Kidney (tissue), 22 donors: ENCODE data around the gene ATP6V0E1. TPM values are rescaled to one million over a fixed set of nuclear protein-coding genes. Genes with fewer than 3 reads are reported as not detected.

ENCODE experiments used
- DNase-seq, 5 donors: peaks; one replicate each; pipeline ENCODE4 v3.0.0-alpha.2; 2013 to 2020
- FAIRE-seq: peaks from 2 replicates; lab custom pipeline; 2012; peaks lifted over from hg19 to GRCh38; lab: Jason Lieb, UNC
- H3K27ac ChIP-seq, 2 donors: one replicate each; pipeline ENCODE4 v1.7.0; 2013; ENCODE audit warnings: low read depth in 2 of 2, low read length in 2 of 2, inconsistent platforms in 1 of 2
- H3K27me3 ChIP-seq: one replicate; pipeline ENCODE4 v1.7.1; 2013; ENCODE audit warnings: low read length, inconsistent platforms; ENCODE audit not compliant: control insufficient read depth, insufficient read depth
- H3K36me3 ChIP-seq, 3 donors: one replicate each; pipeline versions ENCODE4 v1.7.0 to v1.7.1; 2013; ENCODE audit warnings: low read length in 3 of 3, control low read depth in 1 of 3, inconsistent platforms in 1 of 3; ENCODE audit not compliant: insufficient read depth in 3 of 3, control insufficient read depth in 2 of 3
- H3K4me1 ChIP-seq, 3 donors: one replicate each; pipeline versions ENCODE4 v1.7.0 to v1.7.1; 2013; ENCODE audit warnings: low read length in 3 of 3, inconsistent platforms in 1 of 3, low read depth in 1 of 3; ENCODE audit not compliant: control insufficient read depth in 2 of 3, insufficient read depth in 2 of 3
- H3K4me3 ChIP-seq, 3 donors: one replicate each; pipeline versions ENCODE4 v1.7.0 to v1.8.1; 2013; ENCODE audit warnings: low read length in 3 of 3, control low read depth in 1 of 3, inconsistent platforms in 1 of 3
- H3K9ac ChIP-seq, 3 donors: one replicate each; pipeline versions ENCODE4 v1.7.0 to v1.7.1; 2013; ENCODE audit warnings: low read length in 3 of 3, control low read depth in 1 of 3, inconsistent platforms in 1 of 3
- H3K9me3 ChIP-seq, 3 donors: one replicate each; pipeline versions ENCODE4 v1.7.0 to v1.7.1; 2013; ENCODE audit warnings: low read length in 3 of 3, control low read depth in 1 of 3, inconsistent platforms in 1 of 3; ENCODE audit not compliant: control insufficient read depth in 2 of 3, insufficient read depth in 1 of 3
- CTCF ChIP-seq: IDR thresholded peaks from 3 replicates; pipeline ENCODE4 v1.5.1; 2012; ENCODE audit warnings: mild to moderate bottlenecking, moderate library complexity, borderline replicate concordance; ENCODE audit not compliant: insufficient read depth; ENCODE audit errors: extremely low read depth
- intact Hi-C: fragments of 100-400 bp; cut with DNase I; formaldehyde crosslinking; loops from one replicate; pipeline ENCODE4 v1.11.1; 2022
- long read RNA-seq, 10 donors: library from polyadenylated mRNA in 1 of 10; unstranded in 1 of 10; transcript quantifications; one replicate each; pipeline ENCODE4 v2.0.0 and lab custom pipeline, GENCODE V29; 2021 to 2026
- polyA plus RNA-seq: library from polyadenylated mRNA; stranded (reverse); fragments of 350-450 nt; fragmentation: Illumina TruSeq; extraction: RNeasy Lipid Tissue Mini Kit (QIAGEN cat#74804); gene quantifications from one replicate; pipeline ENCODE4 v1.2.3, GENCODE V29; 2014; ENCODE audit warnings: low read depth, low replicate concordance; ENCODE audit not compliant: insufficient read depth
- total RNA-seq: library from RNA; stranded (reverse); fragmentation: NEBNext Ultra II Directional; extraction: Animal tissue kit (Norgen Biotek cat#: 25700); gene quantifications from one replicate; pipeline ENCODE4 v1.2.1, GENCODE V29; 2021
- donor health status: control.
- donor health status: control.
- donor health status: control.
- donor health status: control.
- donor health status: control.
- donor health status: DM: yes; HTN: yes; CAD: no.
- donor health status: Normal renal cell carcinoma (clear cell type).

Gene ATP6V0E1
- total RNA-seq (352 TPM), polyA plus RNA-seq (804 TPM)
- long read RNA-seq, donor 1, transcript ATP6V0E1-203 (4 exons, 1,433 nt) = major isoform, 64 of 66 reads
- long read RNA-seq, donor 1, partial matches to known transcripts = 0 of 66 reads
- long read RNA-seq, donor 1, other reads (novel, unspliced or antisense) = 0 of 66 reads
- long read RNA-seq, donor 2, transcript ATP6V0E1-203 (4 exons, 1,433 nt) = major isoform, 112 of 115 reads
- long read RNA-seq, donor 2, partial matches to known transcripts = 0 of 115 reads
- long read RNA-seq, donor 2, other reads (novel, unspliced or antisense) = 0 of 115 reads
- long read RNA-seq, donor 3, transcript ATP6V0E1-203 (4 exons, 1,433 nt) = major isoform, 157 of 167 reads
- long read RNA-seq, donor 3, partial matches to known transcripts = 7 of 167 reads
- long read RNA-seq, donor 3, other reads (novel, unspliced or antisense) = 0 of 167 reads
- long read RNA-seq, donor 4, transcript ATP6V0E1-203 (4 exons, 1,433 nt) = major isoform, 94 of 97 reads
- long read RNA-seq, donor 4, partial matches to known transcripts = 0 of 97 reads
- long read RNA-seq, donor 4, other reads (novel, unspliced or antisense) = 0 of 97 reads
- long read RNA-seq, donor 5, transcript ATP6V0E1-203 (4 exons, 1,433 nt) = major isoform, 9 of 9 reads
- long read RNA-seq, donor 5, partial matches to known transcripts = 0 of 9 reads
- long read RNA-seq, donor 5, other reads (novel, unspliced or antisense) = 0 of 9 reads
- long read RNA-seq, donor 6, transcript ATP6V0E1-203 (4 exons, 1,433 nt) = major isoform, 317 of 395 reads
- long read RNA-seq, donor 6, partial matches to known transcripts = 65 of 395 reads
- long read RNA-seq, donor 6, other reads (novel, unspliced or antisense) = 6 of 395 reads
- long read RNA-seq, donor 7, transcript ATP6V0E1-203 (4 exons, 1,433 nt) = major isoform, 168 of 194 reads
- long read RNA-seq, donor 7, partial matches to known transcripts = 7 of 194 reads
- long read RNA-seq, donor 7, other reads (novel, unspliced or antisense) = 18 of 194 reads
- long read RNA-seq, donor 8, transcript ATP6V0E1-203 (4 exons, 1,433 nt) = major isoform, 108 of 116 reads
- long read RNA-seq, donor 8, partial matches to known transcripts = 6 of 116 reads
- long read RNA-seq, donor 8, other reads (novel, unspliced or antisense) = 0 of 116 reads
- long read RNA-seq, donor 9, transcript ATP6V0E1-203 (4 exons, 1,433 nt) = major isoform, 63 of 63 reads
- long read RNA-seq, donor 9, partial matches to known transcripts = 0 of 63 reads
- long read RNA-seq, donor 9, other reads (novel, unspliced or antisense) = 0 of 63 reads
- long read RNA-seq, donor 10, transcript ATP6V0E1-203 (4 exons, 1,433 nt) = major isoform, 82 of 90 reads
- long read RNA-seq, donor 10, partial matches to known transcripts = 5 of 90 reads
- long read RNA-seq, donor 10, other reads (novel, unspliced or antisense) = 0 of 90 reads

- intact Hi-C loops = no loop called here
- H3K4me3 ChIP-seq = peak within 1 kb of the TSS; percentile 92 to 94 (median 93)
- H3K36me3 ChIP-seq = peaks cover 0 to 4% (median 0%) of the 10 kb centered on the region in 3 donors
- peak within 1 kb of the TSS; percentile 86 to 97 (median 96) for H3K9ac ChIP-seq
- peaks cover 0 to 11% (median 3%) of the 10 kb centered on the region in 3 donors for H3K4me1 ChIP-seq
- DNase-seq (peak; percentile 96 to 99 (median 97)), FAIRE-seq (no peak)
- peak within 1 kb of the TSS; percentile 97 for H3K27ac ChIP-seq
- H3K9me3 ChIP-seq = no peaks in the 10 kb centered on the region
- no peaks in the 10 kb centered on the region for H3K27me3 ChIP-seq
- TF ChIP-seq CTCF = no peak
These were observed at the start of gene ATP6V0E1 for GRCh38 chr5:172983542-172984243. TSS of gene ATP6V0E1 (plus strand) at chr5:172983771. CDS start at chr5:172983861, 90 bp downstream.

GRCh38 chr5:172935096-172935495 is 48.5 kb upstream of the ATP6V0E1 start:
- Histone ChIP-seq H3K4me3 (no peak overlapping the region), H3K27ac (no peak overlapping the region), H3K9ac (no peak overlapping the region), H3K27me3 (no peaks in the 10 kb centered on the region), H3K9me3 (no peaks in the 10 kb centered on the region), H3K4me1 (no peaks in the 10 kb centered on the region), H3K36me3 (peaks cover 0 to 28% (median 11%) of the 10 kb centered on the region in 3 donors)
- no peak for TF ChIP-seq CTCF
- peak in 1 of 5 donors; percentile 20 for DNase-seq
- FAIRE-seq = no peak
- intact Hi-C loops = no loop called here

DNA sequence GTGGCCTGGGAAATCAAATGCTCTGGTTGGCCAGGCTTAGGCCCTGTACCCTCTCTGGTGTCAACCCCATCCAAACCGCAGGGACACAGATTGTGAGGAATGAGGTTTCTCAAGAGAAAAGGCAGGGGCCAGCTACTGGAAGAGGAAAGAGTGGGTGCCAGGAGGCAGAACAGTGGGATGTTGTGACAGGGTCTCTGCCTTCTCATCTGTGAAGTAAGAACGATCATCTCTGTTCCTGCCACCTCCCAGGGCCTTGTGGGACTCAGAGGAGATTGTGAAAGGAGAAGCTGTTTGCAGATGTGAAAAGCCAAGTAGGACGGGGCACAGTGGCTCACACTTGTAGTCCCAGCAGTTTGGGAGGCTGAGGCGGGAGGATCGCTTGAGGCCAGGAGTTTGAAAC is 47.2 kb upstream of the ATP6V0E1 start:
- TF ChIP-seq CTCF = no peak
- Histone ChIP-seq H3K4me3 (no peak overlapping the region), H3K27ac (no peak overlapping the region), H3K4me1 (no peaks in the 10 kb centered on the region), H3K27me3 (no peaks in the 10 kb centered on the region), H3K36me3 (peaks cover 0 to 28% (median 16%) of the 10 kb centered on the region in 3 donors), H3K9ac (no peak overlapping the region), H3K9me3 (no peaks in the 10 kb centered on the region)
- no peak for FAIRE-seq
- intact Hi-C loops = no loop called here
- peak in 1 of 5 donors; percentile 19 for DNase-seq
